RCC 7860 (cell line): Measurements from ENCODE around the gene JPH4.
"Not testable (repeated sequence)": the region's sequence is repeated elsewhere in the genome, so short reads cannot be mapped to it uniquely, and the experiment has no call there.

Experiments used
- DNase-seq: peaks from one replicate; pipeline ENCODE4 v3.0.0-alpha.2; 2015; ENCODE audit warnings: low spot score
- FAIRE-seq: peaks from 2 replicates; lab custom pipeline; 2012; peaks lifted over from hg19 to GRCh38; lab: Jason Lieb, UNC

Gene JPH4

GRCh38 chr14:23550812-23551265 lies 27.8 kb downstream of the JPH4 start:
- DNase-seq (no peak), FAIRE-seq (no peak)

GRCh38 chr14:23550131-23550811 lies 28.3 kb downstream of the JPH4 start:
- FAIRE-seq = no peak
- DNase-seq = no peak

DNA sequence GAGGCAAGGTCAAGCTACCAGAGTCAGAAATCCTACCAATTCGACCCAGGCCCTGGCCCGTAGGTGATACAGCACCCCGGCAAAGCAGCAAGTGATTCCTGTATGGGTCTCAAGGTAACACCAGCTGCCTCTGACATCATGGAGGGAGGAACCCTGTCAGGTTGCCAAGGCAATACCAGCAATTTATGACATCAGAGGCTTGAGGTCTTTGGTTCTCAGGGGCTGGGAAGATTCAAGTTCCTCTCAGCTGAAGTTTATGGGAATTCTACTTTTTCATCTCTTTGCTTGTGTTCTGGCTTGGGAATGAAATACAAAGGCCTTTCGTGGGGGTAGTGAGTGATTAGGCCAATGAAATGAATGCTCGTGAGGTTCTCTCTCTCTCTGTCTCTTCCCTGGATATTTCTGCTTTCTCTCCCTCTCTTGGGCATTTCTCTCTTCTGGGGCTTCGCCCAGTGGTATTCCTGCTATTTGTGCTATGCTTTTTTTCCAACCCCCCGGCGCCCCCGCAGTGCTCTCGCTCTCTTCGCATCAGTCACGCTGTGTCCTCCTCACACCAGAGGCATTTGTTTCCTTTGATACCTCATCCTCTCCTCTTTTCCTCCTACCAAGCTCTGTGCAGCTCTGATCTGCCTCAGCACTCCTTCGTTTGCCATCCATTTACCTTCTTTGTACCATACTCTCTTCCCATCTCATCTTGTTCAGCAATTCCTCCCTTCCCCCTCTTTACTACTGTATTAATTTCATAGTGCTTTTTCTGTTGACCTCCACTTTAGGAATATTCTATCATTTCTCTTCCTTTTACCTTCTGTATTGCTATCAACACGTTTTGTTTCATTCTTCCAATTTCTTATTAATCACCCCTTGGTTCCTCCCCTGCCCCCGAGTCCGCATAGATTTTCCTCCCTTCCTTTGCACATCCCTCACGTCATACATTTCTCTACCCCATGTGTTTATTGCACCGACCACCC lies 30.0 kb downstream of the JPH4 start:
- no peak for DNase-seq

GRCh38 chr14:23547924-23548323 lies 30.7 kb downstream of the JPH4 start:
- no peak for FAIRE-seq

More for the DNA sequence above, 30.0 kb downstream of the JPH4 start:
- FAIRE-seq = no peak

GRCh38 chr14:23546450-23547035 lies 32.0 kb downstream of the JPH4 start:
- no peak for FAIRE-seq

More at GRCh38 chr14:23547924-23548323, 30.7 kb downstream of the JPH4 start:
- no peak for DNase-seq

DNA sequence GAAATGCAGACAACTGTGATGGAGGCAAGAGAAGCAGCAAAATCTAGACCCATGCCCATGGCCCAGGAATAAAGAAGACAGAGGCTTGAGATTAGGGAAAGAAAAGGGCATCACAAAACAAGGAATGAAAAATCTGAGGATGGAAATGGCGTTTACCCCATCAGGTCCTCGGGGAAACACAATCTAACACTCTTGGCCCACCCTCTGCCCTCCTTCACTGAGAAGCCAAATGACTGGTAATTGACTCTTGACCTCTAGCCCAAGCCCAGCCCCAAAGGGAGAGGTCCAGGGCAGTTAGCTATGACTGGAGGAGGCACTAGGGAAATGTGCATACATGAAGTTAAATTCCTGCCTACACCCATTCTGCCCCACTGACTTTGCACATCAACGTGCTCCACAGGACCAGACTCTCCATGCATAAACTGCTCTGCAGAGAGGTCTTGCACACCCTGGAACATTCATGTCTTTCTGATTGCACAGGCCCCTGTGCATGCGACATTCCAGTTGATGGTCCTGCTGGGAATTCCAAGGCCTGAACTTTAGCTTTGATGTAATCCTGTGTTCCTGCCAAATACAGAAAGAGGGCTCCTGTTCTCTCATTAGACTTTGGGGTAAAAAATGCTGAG lies 32.7 kb downstream of the JPH4 start:
- no peak for FAIRE-seq
- DNase-seq = no peak

More at GRCh38 chr14:23546450-23547035, 32.0 kb downstream of the JPH4 start:
- no peak for DNase-seq

GRCh38 chr14:23544511-23545447 lies 33.8 kb downstream of the JPH4 start:
- no peak for DNase-seq
- no peak for FAIRE-seq

- FAIRE-seq (no peak), DNase-seq (no peak)
Measured at GRCh38 chr14:23543403-23543802, 35.2 kb downstream of the JPH4 start.

- FAIRE-seq (no peak), DNase-seq (no peak)
Measured at GRCh38 chr14:23542261-23542660, 36.3 kb downstream of the JPH4 start.

DNA sequence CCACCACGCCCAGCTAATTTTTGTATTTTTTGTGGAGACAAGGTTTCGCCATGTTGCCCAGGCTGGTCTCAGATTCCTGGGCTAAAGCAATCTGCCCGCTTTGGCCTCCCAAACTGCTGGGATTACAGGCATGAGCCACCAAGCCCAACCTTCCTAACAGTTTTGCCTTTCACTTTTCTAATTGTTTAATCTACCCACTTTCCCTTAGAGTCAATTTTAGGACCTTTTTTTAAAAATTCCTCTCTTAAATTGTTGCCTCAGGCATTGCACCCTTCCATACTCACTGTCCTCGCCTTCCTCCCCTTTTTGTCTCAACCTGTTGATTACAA lies 38.5 kb downstream of the JPH4 start:
- DNase-seq (no peak), FAIRE-seq (no peak)

DNA sequence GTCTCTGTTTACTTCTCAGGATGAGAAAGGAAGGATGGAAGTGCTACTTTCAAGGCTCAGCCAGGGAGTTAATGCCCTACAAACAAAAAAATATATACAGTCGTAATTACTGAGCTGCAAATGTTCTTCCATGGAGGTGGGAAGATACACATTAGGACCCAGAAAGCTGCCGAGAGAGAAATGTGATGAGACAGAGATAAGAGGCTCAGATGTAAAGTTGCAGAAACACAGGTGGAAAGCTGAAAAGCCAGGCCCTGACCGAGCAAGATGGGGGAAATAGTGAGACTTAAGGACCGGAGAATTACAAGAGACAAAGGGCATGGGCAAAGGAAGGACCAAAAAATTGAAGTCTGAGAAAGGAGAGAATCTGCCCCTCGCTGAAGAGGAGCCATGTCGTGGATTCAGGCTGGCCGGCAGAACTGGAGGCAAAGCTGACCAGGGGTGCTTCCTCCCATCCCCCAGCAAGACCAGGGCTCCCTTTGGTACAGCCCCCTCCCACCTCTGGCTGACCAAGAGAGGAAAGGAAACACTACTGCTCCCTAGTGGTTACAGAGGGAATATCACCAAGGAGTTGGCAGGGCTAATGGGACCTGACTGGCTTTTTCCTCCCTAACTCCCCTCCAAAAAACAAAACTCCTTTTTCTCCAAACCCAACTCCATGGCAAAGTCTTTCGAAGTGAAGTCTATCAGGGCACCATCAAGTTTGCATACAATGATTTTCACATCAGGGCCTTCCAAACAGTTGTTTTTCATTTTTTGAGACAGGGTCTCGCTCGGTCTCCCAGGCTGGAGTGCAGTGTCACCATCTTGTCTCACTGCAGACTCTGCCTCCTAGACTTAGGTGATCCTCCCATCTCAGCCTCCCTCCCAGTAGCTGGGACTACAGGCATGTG lies 39.1 kb downstream of the JPH4 start:
- FAIRE-seq (no peak), DNase-seq (no peak)

DNA sequence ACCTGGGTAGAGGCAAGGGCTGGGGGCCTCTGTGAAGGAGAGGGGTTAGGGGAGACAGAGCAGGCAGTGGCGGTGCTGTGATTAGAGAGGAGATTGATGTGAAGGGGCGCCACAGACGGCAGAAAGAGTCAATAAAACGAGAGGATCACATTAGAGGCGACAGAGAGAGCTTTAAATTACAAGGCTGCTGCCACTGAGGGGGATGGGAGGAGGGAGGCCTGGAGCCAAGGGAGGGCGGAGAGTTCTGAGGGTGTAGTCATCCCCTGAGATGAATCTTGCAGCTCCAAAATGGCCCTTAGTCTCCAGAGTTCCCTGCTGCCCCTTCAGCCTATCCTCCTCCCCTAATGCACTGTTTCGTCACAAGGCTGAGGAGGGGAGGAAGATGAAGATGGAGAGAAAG lies 39.8 kb downstream of the JPH4 start:
- DNase-seq (no peak), FAIRE-seq (no peak)

DNA sequence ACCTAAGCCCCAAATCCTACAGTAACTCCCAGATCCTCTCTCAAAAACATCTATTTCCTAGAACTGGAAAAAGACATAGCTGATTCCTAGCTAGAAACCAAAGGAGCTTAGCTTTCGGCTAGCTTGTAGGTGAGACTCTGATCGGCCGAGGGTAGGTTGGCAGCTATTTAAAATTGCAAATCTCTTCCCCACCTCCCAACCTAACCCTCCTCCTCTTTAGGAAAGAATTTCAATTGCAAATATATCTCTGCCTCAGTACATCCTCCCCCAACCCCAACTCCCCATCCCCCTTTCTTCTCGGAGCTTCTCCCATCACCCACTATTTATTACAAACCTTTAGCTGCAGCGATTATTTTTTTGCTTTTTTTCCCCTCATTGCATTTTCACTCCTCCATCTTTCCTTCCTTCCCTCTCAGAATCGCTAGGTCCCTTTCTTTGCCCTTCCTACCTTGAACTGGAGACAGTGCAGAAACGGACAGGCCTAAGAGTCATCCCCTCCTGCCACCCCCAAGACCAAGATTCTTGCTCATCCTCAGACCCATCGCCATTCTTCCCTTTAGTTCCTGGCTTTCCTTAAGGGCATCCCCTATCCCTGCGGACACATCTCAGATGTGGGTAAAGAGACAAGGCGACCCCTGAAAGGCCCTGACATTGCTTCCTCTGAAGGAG lies 40.4 kb downstream of the JPH4 start:
- DNase-seq = no peak
- no peak for FAIRE-seq

GRCh38 chr14:23537351-23538049 lies 41.1 kb downstream of the JPH4 start:
- FAIRE-seq (no peak), DNase-seq (no peak)

GRCh38 chr14:23536906-23537305 lies 41.7 kb downstream of the JPH4 start:
- DNase-seq, FAIRE-seq: not testable (repeated sequence)

DNA sequence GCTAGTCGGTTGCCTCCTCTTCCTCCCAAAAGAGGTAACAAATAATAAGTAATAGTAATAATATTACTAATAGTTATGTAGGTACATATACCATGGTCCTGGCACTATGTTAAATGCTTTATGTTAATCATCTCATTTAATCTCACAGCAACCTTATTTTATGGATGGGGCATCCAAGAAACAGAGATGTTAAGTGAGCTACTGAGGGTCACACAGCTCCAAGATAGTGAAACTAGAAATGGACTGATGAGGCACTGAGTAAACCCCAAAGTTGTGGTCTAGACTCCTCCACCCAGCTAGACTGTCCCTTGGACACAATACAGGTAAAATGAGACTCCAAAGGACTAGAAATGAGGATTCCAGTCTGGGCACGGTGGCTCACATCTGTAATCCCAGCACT lies 42.1 kb downstream of the JPH4 start:
- DNase-seq (no peak), FAIRE-seq (no peak)

DNA sequence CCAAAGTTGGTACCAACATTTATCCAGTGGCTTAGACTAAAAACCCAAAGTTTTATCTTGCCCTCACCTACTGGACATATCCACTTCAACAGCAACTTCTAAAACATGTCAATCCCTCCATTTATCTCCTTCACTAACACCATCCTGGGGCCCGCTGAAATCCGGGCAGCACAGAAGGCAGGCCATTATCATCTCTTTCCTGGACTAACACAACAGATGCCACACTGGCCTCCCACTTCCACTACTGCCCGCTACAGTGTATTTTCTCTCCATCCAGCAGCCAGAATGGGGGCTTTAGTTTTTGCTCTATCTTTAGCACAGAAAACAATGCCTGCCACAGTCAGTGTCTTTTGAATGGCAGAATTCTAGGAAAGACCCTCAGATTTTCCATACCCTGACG lies 42.6 kb downstream of the JPH4 start:
- FAIRE-seq (no peak), DNase-seq (no peak)
